ENCODE measurements around the gene CCNJL. TPM values are rescaled to one million over a fixed set of nuclear protein-coding genes. Genes with fewer than 3 reads are reported as not detected.
A peak's percentile ranks its signal among the peaks of the same experiment; 100 is the strongest.

Gene CCNJL
- total RNA-seq, 1 donor, result 0.27 TPM

- H3K4me3 ChIP-seq (ENCODE audit: low read depth, low read length), result no peak overlapping the region
- no peak for TF ChIP-seq CTCF (IDR thresholded peaks at IDR 0.05; ENCODE audit: insufficient read depth, low read length)
Observed at GRCh38 chr5:160237571-160238093, 74.7 kb downstream of the CCNJL start.

GRCh38 chr5:160235731-160236130 is 76.6 kb downstream of the CCNJL start:
- no peak for DNase-seq (ENCODE audit: low read depth)
- no peak for TF ChIP-seq CTCF (IDR thresholded peaks at IDR 0.05; ENCODE audit: insufficient read depth, low read length)
- no peak overlapping the region for H3K4me3 ChIP-seq (ENCODE audit: low read depth, low read length)

More at GRCh38 chr5:160237571-160238093, 74.7 kb downstream of the CCNJL start:
- no peak for DNase-seq (ENCODE audit: low read depth)

GRCh38 chr5:160233215-160233614 is 79.1 kb downstream of the CCNJL start:
- no peak for TF ChIP-seq CTCF (IDR thresholded peaks at IDR 0.05; ENCODE audit: insufficient read depth, low read length)
- peak; percentile 26 for DNase-seq (ENCODE audit: low read depth)
- H3K4me3 ChIP-seq (ENCODE audit: low read depth, low read length), result no peak overlapping the region

- no peak for DNase-seq (ENCODE audit: low read depth)
- TF ChIP-seq CTCF (IDR thresholded peaks at IDR 0.05; ENCODE audit: insufficient read depth, low read length), result no peak
- H3K4me3 ChIP-seq (ENCODE audit: low read depth, low read length), result no peak overlapping the region
Observed at GRCh38 chr5:160231783-160232342, 80.5 kb downstream of the CCNJL start.

- H3K4me3 ChIP-seq (ENCODE audit: low read depth, low read length), result no peak overlapping the region
- DNase-seq (ENCODE audit: low read depth), result peak; percentile 86
- no peak for TF ChIP-seq CTCF (IDR thresholded peaks at IDR 0.05; ENCODE audit: insufficient read depth, low read length)
Observed at GRCh38 chr5:160230686-160231527, 81.5 kb downstream of the CCNJL start.

- DNase-seq (ENCODE audit: low read depth), result no peak
- no peak for TF ChIP-seq CTCF (IDR thresholded peaks at IDR 0.05; ENCODE audit: insufficient read depth, low read length)
- no peak within 1 kb of the TSS for H3K4me3 ChIP-seq (ENCODE audit: low read depth, low read length)
Observed at GRCh38 chr5:160229190-160229742, 83.1 kb downstream of the CCNJL start, which contains the start of gene FABP6. Gene FABP6 (plus strand): TSS chr5:160229506. CDS start chr5:160229558, 52 bp downstream.
